ENCODE measurements around the gene MEG3. TPM values are rescaled to one million over a fixed set of nuclear protein-coding genes. Genes with fewer than 3 reads are reported as not detected.

Gene MEG3
- 249 TPM for polyA plus RNA-seq (2013, experiment 1 of 2; ENCODE audit: insufficient read length)
- polyA plus RNA-seq (2013, experiment 2 of 2; ENCODE audit: insufficient read length) = 333 TPM

- DNase-seq = peak; percentile 86
These were observed at the start of gene MEG3 for GRCh38 chr14:100825713-100826331. Gene MEG3, plus strand, starts transcription at chr14:100826118.

- no peak for DNase-seq
These were observed 49.1 kb upstream of the MEG3 start for GRCh38 chr14:100776681-100777365.

GRCh38 chr14:100777366-100777817 is 48.5 kb upstream of the MEG3 start:
- DNase-seq = no peak

- no peak for DNase-seq
These were observed 47.9 kb upstream of the MEG3 start for GRCh38 chr14:100777818-100778525.

- DNase-seq = no peak
These were observed 47.4 kb upstream of the MEG3 start for GRCh38 chr14:100778526-100778882.

GRCh38 chr14:100778951-100779690 is 46.8 kb upstream of the MEG3 start:
- no peak for DNase-seq

- no peak for DNase-seq
These were observed 46.2 kb upstream of the MEG3 start for GRCh38 chr14:100779691-100780080.

GRCh38 chr14:100780246-100780645 is 45.7 kb upstream of the MEG3 start:
- DNase-seq = no peak

- no peak for DNase-seq
These were observed 45.1 kb upstream of the MEG3 start for GRCh38 chr14:100780646-100781355.

- DNase-seq = no peak
These were observed 44.0 kb upstream of the MEG3 start for GRCh38 chr14:100781952-100782351.

- DNase-seq = no peak
These were observed 43.2 kb upstream of the MEG3 start for GRCh38 chr14:100782516-100783320.

GRCh38 chr14:100783630-100784370 is 42.1 kb upstream of the MEG3 start:
- no peak for DNase-seq

- DNase-seq = no peak
These were observed 41.2 kb upstream of the MEG3 start for GRCh38 chr14:100784523-100785337.

GRCh38 chr14:100785338-100785615 is 40.6 kb upstream of the MEG3 start:
- no peak for DNase-seq

GRCh38 chr14:100785626-100786025 is 40.3 kb upstream of the MEG3 start:
- no peak for DNase-seq

- no peak for DNase-seq
These were observed 39.8 kb upstream of the MEG3 start for GRCh38 chr14:100786131-100786530.

- DNase-seq = no peak
These were observed 39.2 kb upstream of the MEG3 start for GRCh38 chr14:100786576-100787219.

- no peak for DNase-seq
These were observed 38.3 kb upstream of the MEG3 start for GRCh38 chr14:100787659-100788058.

GRCh38 chr14:100788517-100788916 is 37.4 kb upstream of the MEG3 start:
- no peak for DNase-seq

Measured in fibroblast of skin of back (primary cell).